ENCODE results near the gene DUSP11.

- no peak for TF ChIP-seq CTCF (IDR thresholded peaks at IDR 0.05)
- no peak for TF ChIP-seq POLR2A (IDR thresholded peaks at IDR 0.05)
Observed at GRCh38 chr2:73822276-73822675, 42.4 kb upstream of the DUSP11 start.

Measured in uterus (tissue), 2 donors.